Measurements from ENCODE around the gene GSTM4. TPM values are rescaled to one million over a fixed set of nuclear protein-coding genes. Genes with fewer than 3 reads are reported as not detected.

The GSTM4 gene
- total RNA-seq, 1 donor from 2014 or later, result 4.6 TPM

GRCh38 chr1:109619576-109620400 lies 36.1 kb upstream of the GSTM4 start, which contains the start of the genes AMPD2 and GNAT2:
Gene AMPD2 (plus strand): TSS chr1:109619837. CDS start chr1:109621176, 1,339 bp downstream.
Gene GNAT2 (minus strand): TSS chr1:109619616. CDS start chr1:109612870, 6,746 bp downstream.
- Histone ChIP-seq H3K9ac (ENCODE audit: low read length) (peak within 1 kb of the TSS; percentile 97), H3K9me3 (ENCODE audit: insufficient read depth, low read depth, low read length) (no peaks in the 10 kb centered on the region), H4K20me1 (ENCODE audit: insufficient read depth, low read length) (peaks cover 39% of the 10 kb centered on the region), H3K36me3 (ENCODE audit: insufficient read depth, low read length) (no peaks in the 10 kb centered on the region), H3K4me2 (ENCODE audit: low read length) (peak within 1 kb of the TSS; percentile 93), H3K4me1 (ENCODE audit: insufficient read depth, low read length) (peaks cover 47% of the 10 kb centered on the region), H3K27ac (ENCODE audit: low read depth, low read length) (peak within 1 kb of the TSS; percentile 94), H3K4me3 (ENCODE audit: insufficient read depth, low read depth, low read length) (peak within 1 kb of the TSS; percentile 79), H3K27me3 (ENCODE audit: insufficient read depth, low read length) (no peaks in the 10 kb centered on the region), H3K79me2 (ENCODE audit: insufficient read depth, low read length) (peaks cover 54% of the 10 kb centered on the region), H2AFZ (ENCODE audit: low read depth, low read length) (peak within 1 kb of the TSS; percentile 68)
- DNase-seq (ENCODE audit: low read depth) (peak; percentile 82), FAIRE-seq (no peak)
- peaks cover 2% of the 10 kb centered on the region for H3K9me3 Mint-ChIP-seq (ENCODE audit: unreplicated experiment)
- peak within 1 kb of the TSS; percentile 99 for H3K4me3 Mint-ChIP-seq (ENCODE audit: unreplicated experiment)
- no peaks in the 10 kb centered on the region for H3K27me3 Mint-ChIP-seq (ENCODE audit: low read depth, unreplicated experiment)
- H3K27ac Mint-ChIP-seq (ENCODE audit: unreplicated experiment), result peak within 1 kb of the TSS; percentile 97
- peaks cover 4% of the 10 kb centered on the region for H3K36me3 Mint-ChIP-seq (ENCODE audit: low read depth, unreplicated experiment)
- H3K4me1 Mint-ChIP-seq (ENCODE audit: low read depth, unreplicated experiment), result peaks cover 50% of the 10 kb centered on the region
- TF ChIP-seq CTCF (IDR thresholded peaks at IDR 0.05; ENCODE audit: insufficient read depth, low read depth, low read length) (no peak), EZH2 (IDR thresholded peaks at IDR 0.05; ENCODE audit: insufficient read depth, low read length) (no peak)

GRCh38 chr1:109620401-109620791 lies 35.5 kb upstream of the GSTM4 start:
- H3K36me3 Mint-ChIP-seq (ENCODE audit: low read depth, unreplicated experiment), result peaks cover 4% of the 10 kb centered on the region
- peak overlapping the region; percentile 93 for H3K4me2 ChIP-seq (ENCODE audit: low read length)
- H3K79me2 ChIP-seq (ENCODE audit: insufficient read depth, low read length), result peaks cover 60% of the 10 kb centered on the region
- FAIRE-seq (no peak), DNase-seq (ENCODE audit: low read depth) (peak; percentile 42)
- H3K9me3 Mint-ChIP-seq (ENCODE audit: unreplicated experiment), result peaks cover 2% of the 10 kb centered on the region
- peak overlapping the region; percentile 94 for H3K27ac ChIP-seq (ENCODE audit: low read depth, low read length)
- H3K4me1 ChIP-seq (ENCODE audit: insufficient read depth, low read length), result peaks cover 47% of the 10 kb centered on the region
- H3K27ac Mint-ChIP-seq (ENCODE audit: unreplicated experiment), result peak overlapping the region; percentile 97
- no peaks in the 10 kb centered on the region for H3K36me3 ChIP-seq (ENCODE audit: insufficient read depth, low read length)
- peak overlapping the region; percentile 97 for H3K9ac ChIP-seq (ENCODE audit: low read length)
- peak overlapping the region; percentile 79 for H3K4me3 ChIP-seq (ENCODE audit: insufficient read depth, low read depth, low read length)
- no peaks in the 10 kb centered on the region for H3K9me3 ChIP-seq (ENCODE audit: insufficient read depth, low read depth, low read length)
- peaks cover 45% of the 10 kb centered on the region for H4K20me1 ChIP-seq (ENCODE audit: insufficient read depth, low read length)
- H2AFZ ChIP-seq (ENCODE audit: low read depth, low read length), result peak overlapping the region; percentile 42
- TF ChIP-seq CTCF (IDR thresholded peaks at IDR 0.05; ENCODE audit: insufficient read depth, low read depth, low read length) (no peak), EZH2 (IDR thresholded peaks at IDR 0.05; ENCODE audit: insufficient read depth, low read length) (no peak)
- peak overlapping the region; percentile 99 for H3K4me3 Mint-ChIP-seq (ENCODE audit: unreplicated experiment)
- H3K4me1 Mint-ChIP-seq (ENCODE audit: low read depth, unreplicated experiment), result peaks cover 52% of the 10 kb centered on the region
- H3K27me3 Mint-ChIP-seq (ENCODE audit: low read depth, unreplicated experiment), result no peaks in the 10 kb centered on the region
- no peaks in the 10 kb centered on the region for H3K27me3 ChIP-seq (ENCODE audit: insufficient read depth, low read length)

Data from astrocyte (in vitro differentiated cells and primary cell).